ENCODE data around the gene GARNL3.

GRCh38 chr9:127295005-127295404 is 30.4 kb downstream of the GARNL3 start:
- TF ChIP-seq CTCF (IDR thresholded peaks at IDR 0.05) (no peak), POLR2A (IDR thresholded peaks at IDR 0.05; ENCODE audit: low read depth) (no peak), EP300 (IDR thresholded peaks at IDR 0.05) (no peak)
